Adrenal gland (tissue), 12 donors: ENCODE data around the gene CENPS. TPM values are rescaled to one million over a fixed set of nuclear protein-coding genes. Genes with fewer than 3 reads are reported as not detected.
A peak's percentile ranks its signal among the peaks of the same experiment; 100 is the strongest.

Source experiments
- DNase-seq, 7 donors: peaks; one replicate each; pipeline ENCODE4 v3.0.0-alpha.2; 2019 to 2020
- H3K27ac ChIP-seq, 5 donors: fragments of 200-600 bp; sonication (generic) in 4 of 5; 1 replicate in 3 of 5; 2 replicates in 2 of 5; pipeline versions ENCODE4 v1.5.1 to v1.8.0; 2016 to 2020; ENCODE audit warnings: mild to moderate bottlenecking in 1 of 5
- H3K27me3 ChIP-seq: fragments of 200-600 bp; 2 replicates; pipeline ENCODE4 v1.8.0; 2021
- H3K36me3 ChIP-seq, 2 donors: fragments of 200-600 bp; replicated peaks in 1 of 2; 1 replicate in 1 of 2; 2 replicates in 1 of 2; pipeline versions ENCODE4 v1.5.1 to v1.8.0; 2018 to 2022
- H3K4me1 ChIP-seq, 2 donors: fragments of 200-600 bp; replicated peaks in 1 of 2; 1 replicate in 1 of 2; 2 replicates in 1 of 2; pipeline versions ENCODE4 v1.5.1 to v1.8.0; 2018 to 2021
- H3K4me3 ChIP-seq, 4 donors: fragments of 200-600 bp; sonication (generic) in 3 of 4; one replicate each; pipeline ENCODE4 v1.5.1; 2016 to 2018
- H3K9me3 ChIP-seq, 3 donors: fragments of 200-600 bp; sonication (generic) in 1 of 3; replicated peaks in 1 of 3; 1 replicate in 2 of 3; 2 replicates in 1 of 3; pipeline versions ENCODE4 v1.5.1 to v1.8.0; 2016 to 2021
- CTCF ChIP-seq, 6 experiments: fragments of 450-650 bp in 4 of 6; fragments of 200-600 bp in 2 of 6; sonication (generic) in 1 of 6; IDR thresholded peaks; 1 replicate in 5 of 6; 2 replicates in 1 of 6; pipeline versions ENCODE4 v1.5.1 to v1.8.0; 2016 to 2021; ENCODE audit warnings: antibody characterized with exemption in 6 of 6, mild to moderate bottlenecking in 2 of 6, moderate library complexity in 1 of 6
- POLR2A ChIP-seq, 2 donors: fragments of 450-650 bp; IDR thresholded peaks; one replicate each; pipeline ENCODE4 v1.6.1; 2017; ENCODE audit warnings: antibody characterized with exemption in 2 of 2, mild to moderate bottlenecking in 2 of 2, moderate library complexity in 1 of 2
- WGBS, 4 donors: extraction: QIAGEN DNeasy Blood & Tissue Kit in 2 of 4; methylation state at CpG; one replicate each; pipeline versions ENCODE4 v1.1.5 to v1.1.7; 2013 to 2017; 5-methylcytosine and 5-hydroxymethylcytosine counted together
- intact Hi-C, 2 donors: fragments of 100-400 bp; cut with DNase I; formaldehyde crosslinking; loops; one replicate each; pipeline versions ENCODE4 v1.14.1 to v1.15.0; 2022 to 2023
- polyA plus RNA-seq, 3 donors: library from polyadenylated mRNA; stranded (reverse); fragments of 200-250 nt in 2 of 3; fragments of 350-450 nt in 1 of 3; fragmentation: Illumina TruSeq in 1 of 3; extraction: RNeasy Lipid Tissue Mini Kit (QIAGEN cat#74804) in 1 of 3; gene quantifications; one replicate each; pipeline ENCODE4 v1.2.3, GENCODE V29; 2013 to 2014
- total RNA-seq, 9 donors: library from RNA; depleted of rRNA in 4 of 9; stranded (reverse); fragments of >200 nt in 4 of 9; fragments of 120-200 nt in 1 of 9; fragmentation: NEBNext Ultra II Directional in 1 of 9; extraction: Animal tissue kit (Norgen Biotek cat#: 25700) in 1 of 9; gene quantifications; one replicate each; pipeline versions ENCODE4 v1.1.0 to v1.2.4, GENCODE V29; 2013 to 2023
- donor health status: healthy with polysubstance abuse.
- donor health status: Bipolar disorder and iron deficiency.
- donor health status: DM: yes; HTN: yes; CAD: no.
- donor health status: DM: no; HTN: no; CAD: no.
- donor health status: DM: no; HTN: no; CAD: no.
- donor health status: DM: yes; HTN: yes; CAD: no.

CENPS gene
- total and polyA plus RNA-seq, 12 donors: 10.0 to 32.9 (median 18.8) TPM

GRCh38 chr1:10490286-10490970 is 60.2 kb downstream of the CENPS start:
- Histone ChIP-seq H3K4me3 (no peak overlapping the region), H3K9me3 (no peaks in the 10 kb centered on the region), H3K27ac (peak overlapping the region in 2 of 5 donors; percentile 1 to 53), H3K27me3 (no peaks in the 10 kb centered on the region), H3K36me3 (no peaks in the 10 kb centered on the region), H3K4me1 (peaks cover 5 to 19% of the 10 kb centered on the region in 2 donors)
- peak in 4 of 7 donors; percentile 24 to 39 (median 36) for DNase-seq
- TF ChIP-seq POLR2A (IDR thresholded peaks at IDR 0.05) (no peak), CTCF (IDR thresholded peaks at IDR 0.05) (no peak)
- intact Hi-C loops: loop anchor here (5.0 to 10.0 kb wide), 2 partner anchors 58 to 116 kb away; partner anchors contain the start of gene CENPS (in 2 of the 2)
- WGBS, 4 donors: 55 to 61% (median 60%) methylated on average over 11 to 12 of the region's 12 CpGs

Other genes starting within 250 kb of the CENPS start
- 10 to 100 TPM; 34.1 to 67.2 (median 51.4) TPM for gene KIF1B, start 219.9 kb upstream of the CENPS start, total RNA-seq
- 10 to 100 TPM; 12.9 to 35.8 (median 16.1) TPM for gene KIF1B, start 219.9 kb upstream of the CENPS start, polyA plus RNA-seq
- gene PGD, start 31.4 kb upstream of the CENPS start, total RNA-seq: 100 to 1,000 TPM in 3 of 9 donors, 10 to 100 TPM in 6; 68.5 to 162 (median 86.8) TPM
- 100 to 1,000 TPM in 1 of 3 donors, 10 to 100 TPM in 2; 32.2 to 170 (median 41.4) TPM for gene PGD, start 31.4 kb upstream of the CENPS start, polyA plus RNA-seq
- under 1 TPM in 4 of 9 donors, not detected in 5; 0.44 to 0.53 (median 0.48) TPM for gene CORT, start 19.6 kb downstream of the CENPS start, total RNA-seq
- gene CORT, start 19.6 kb downstream of the CENPS start, polyA plus RNA-seq: 1 to 10 TPM in 1 of 3 donors, under 1 TPM in 1, not detected in 1; 0.67 to 1.4 TPM
- 10 to 100 TPM; 22.5 to 42.1 (median 36.1) TPM for gene DFFA, start 42.1 kb downstream of the CENPS start, total RNA-seq
- gene DFFA, start 42.1 kb downstream of the CENPS start, polyA plus RNA-seq: 10 to 100 TPM; 13.0 to 35.2 (median 13.0) TPM
- 10 to 100 TPM in 7 of 9 donors, 1 to 10 TPM in 2; 9.7 to 23.9 (median 16.8) TPM for gene PEX14, start 44.5 kb downstream of the CENPS start, total RNA-seq
- 10 to 100 TPM; 15.7 to 19.5 (median 19.5) TPM for gene PEX14, start 44.5 kb downstream of the CENPS start, polyA plus RNA-seq